ENCODE results near the gene SYCP2. TPM values are rescaled to one million over a fixed set of nuclear protein-coding genes. Genes with fewer than 3 reads are reported as not detected.

Gene SYCP2
- total RNA-seq, 1 experiment from 2014 or later, result 0.40 TPM

GRCh38 chr20:59837623-59838394 is 95.6 kb downstream of the SYCP2 start:
- DNase-seq (ENCODE audit: low read depth), result no peak

GRCh38 chr20:59836767-59837166 is 96.7 kb downstream of the SYCP2 start:
- no peak for DNase-seq (ENCODE audit: low read depth)

DNA sequence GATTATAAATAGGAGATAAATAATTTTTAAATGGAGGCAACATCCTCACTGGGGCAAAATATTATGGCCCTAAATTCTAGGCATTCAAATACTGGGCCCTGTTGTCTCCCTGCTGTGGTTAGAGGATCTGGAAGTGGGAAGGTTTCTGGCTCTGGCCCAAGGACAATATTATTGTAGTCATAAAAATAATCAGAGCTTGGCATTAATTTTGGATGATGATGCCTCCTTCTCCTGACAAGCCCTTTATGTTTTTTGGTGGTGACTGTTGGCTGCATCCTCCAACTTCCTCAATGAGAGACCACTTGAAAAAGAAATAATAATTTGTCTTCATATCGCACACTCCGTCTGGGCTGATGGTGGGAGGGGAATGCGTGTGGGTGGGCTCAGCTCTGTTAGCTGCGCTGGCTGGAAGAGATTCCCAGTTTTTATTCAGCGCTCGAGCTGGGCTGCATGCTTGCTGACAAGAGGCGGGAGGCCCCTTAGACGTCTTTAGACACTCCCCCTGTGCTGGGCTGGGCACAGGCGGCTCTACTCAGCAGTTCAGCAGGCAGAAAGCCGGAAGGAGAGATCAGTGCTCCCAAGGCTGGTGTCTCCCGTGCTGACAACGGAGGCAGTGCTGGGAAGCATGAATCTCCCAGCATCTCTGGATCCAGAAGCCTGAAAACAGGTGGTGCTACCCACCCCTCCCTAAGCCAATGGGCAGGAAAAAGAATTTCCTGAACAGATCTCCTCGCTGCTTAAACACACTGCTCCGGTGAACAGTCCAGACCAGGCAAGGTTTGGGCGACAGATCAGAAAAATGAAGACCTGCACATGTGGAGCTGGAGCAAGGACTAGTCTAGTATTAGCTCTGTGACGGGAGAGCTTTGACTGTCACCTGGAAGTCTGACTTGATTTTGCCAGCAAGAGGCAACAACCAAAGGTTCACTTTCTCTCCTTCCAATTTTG is 97.7 kb downstream of the SYCP2 start:
- DNase-seq (ENCODE audit: low read depth), result peak; percentile 58

DNA sequence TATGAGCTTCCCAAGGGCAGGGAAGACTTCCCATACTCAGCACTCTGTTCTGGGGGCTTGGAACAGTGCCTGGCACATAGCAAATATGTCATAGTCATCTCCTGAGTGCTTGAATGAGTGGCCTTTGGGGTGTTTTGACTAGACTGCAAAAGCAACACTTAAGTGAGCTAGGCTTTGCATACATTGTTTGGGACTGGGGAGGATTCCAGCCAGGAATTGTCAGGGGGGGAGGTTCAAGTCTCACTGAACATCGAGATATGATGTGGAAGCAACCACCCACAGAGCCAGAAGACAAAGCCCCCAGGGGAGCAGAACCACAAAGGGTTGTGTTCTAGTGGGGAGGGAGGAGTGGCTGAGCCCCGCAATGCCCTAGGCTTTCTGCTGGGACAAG is 98.4 kb downstream of the SYCP2 start:
- peak; percentile 11 for DNase-seq (ENCODE audit: low read depth)

DNA sequence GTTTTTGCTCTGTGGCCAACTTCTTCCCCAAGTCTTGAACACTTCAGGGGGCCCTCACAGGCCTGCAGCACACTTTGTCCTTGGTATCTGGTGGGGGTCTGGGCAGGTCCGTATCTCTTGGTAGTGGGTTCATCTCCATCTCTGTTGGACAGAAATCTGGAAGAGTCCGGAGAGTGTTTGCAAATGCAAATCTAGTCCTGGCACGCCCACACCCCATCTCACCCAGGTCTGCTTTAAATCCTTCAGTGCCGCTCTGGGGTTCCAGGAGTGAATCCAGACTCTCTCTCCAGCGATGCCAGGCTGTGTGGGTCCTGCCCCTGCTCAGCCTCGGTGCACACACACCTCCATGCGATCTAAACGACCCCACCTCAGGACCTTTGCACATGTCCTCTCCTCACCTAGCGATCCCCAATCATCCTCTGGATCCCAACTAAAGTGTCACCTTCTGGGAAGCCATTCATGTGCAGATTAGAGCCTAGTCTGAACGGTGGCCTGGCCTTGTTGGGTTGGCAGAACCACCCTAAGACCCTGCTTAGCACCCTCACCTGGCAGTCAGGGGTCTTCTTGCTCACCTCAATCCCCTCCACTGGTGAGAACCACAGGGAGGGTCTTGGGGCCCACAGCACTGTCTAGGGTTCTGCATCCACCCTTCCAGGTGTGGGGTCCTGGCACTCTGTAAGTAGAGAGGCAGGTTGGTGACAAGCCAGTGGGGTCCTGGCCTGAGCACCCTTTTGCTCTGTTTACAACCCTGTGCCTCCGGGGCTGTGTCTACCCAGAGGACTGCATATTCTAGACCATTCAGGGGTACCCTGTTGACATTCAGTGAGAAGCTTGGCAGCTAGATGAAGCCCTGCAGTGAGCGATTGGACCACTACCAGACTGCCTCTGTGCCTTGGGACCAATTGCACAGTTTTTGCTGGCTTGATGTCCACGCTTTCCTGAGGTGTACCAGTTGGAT is 100.8 kb downstream of the SYCP2 start:
- no peak for DNase-seq (ENCODE audit: low read depth)

DNA sequence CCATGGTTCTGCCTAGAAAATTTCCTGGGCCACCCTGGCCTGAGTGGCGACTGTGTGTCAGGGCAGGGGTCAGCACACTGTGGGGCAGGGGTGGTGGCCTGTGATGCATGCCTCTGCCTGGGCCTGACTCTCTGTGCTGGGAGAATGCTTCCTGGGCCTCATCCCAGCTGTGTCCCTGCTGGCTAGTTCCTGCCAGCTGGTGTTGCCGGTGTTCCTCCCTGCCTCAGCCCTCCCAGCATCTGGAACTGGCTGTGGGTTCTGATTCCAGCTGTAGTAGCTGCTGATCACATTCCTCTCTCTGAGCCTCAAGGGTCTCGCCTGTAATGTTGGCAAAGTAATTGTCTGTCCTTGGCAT is 101.5 kb downstream of the SYCP2 start:
- no peak for DNase-seq (ENCODE audit: low read depth)

DNA sequence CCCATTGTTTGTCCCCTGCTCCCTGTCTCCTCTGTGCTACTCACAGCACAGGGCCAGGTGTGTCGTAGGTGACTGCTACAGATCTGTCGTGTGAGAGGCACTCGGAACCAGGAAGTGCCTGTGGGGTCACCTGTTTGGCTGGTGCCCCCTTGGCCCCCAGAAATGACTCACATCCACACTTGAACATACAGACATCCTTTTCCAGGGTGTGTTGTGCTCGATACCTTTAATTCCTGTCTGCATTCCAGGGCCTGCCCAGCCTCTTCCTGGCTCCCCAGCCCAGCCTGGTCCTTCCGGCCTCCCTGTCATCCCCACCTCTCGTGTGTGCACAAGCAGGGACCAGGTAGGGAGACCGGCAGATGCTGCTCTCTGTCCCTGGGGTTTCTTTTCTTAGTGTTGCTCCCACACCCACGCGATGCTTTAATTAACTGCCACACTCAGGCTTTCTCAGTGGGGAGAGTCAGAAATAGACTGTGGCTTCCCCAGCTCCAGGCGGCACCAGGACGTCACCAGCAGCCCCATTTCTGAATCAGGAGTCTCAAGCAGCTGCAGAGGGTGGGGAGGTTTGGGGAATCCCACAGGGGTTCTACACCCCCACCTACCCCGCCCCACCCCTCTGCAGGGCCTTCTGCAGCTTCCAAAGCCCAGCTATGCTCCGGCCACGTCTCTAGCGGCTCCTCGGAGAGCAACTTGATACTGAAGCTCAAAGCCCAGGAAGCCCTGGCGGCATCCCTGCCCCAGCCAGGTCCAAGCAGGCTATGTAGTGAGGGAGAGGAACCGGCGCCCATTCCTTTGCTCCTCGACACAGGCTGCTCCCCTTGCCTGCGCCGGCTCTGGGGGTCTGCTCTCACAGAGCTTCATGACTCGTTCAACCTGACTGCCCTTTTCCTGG is 102.2 kb downstream of the SYCP2 start:
- DNase-seq (ENCODE audit: low read depth), result no peak

DNA sequence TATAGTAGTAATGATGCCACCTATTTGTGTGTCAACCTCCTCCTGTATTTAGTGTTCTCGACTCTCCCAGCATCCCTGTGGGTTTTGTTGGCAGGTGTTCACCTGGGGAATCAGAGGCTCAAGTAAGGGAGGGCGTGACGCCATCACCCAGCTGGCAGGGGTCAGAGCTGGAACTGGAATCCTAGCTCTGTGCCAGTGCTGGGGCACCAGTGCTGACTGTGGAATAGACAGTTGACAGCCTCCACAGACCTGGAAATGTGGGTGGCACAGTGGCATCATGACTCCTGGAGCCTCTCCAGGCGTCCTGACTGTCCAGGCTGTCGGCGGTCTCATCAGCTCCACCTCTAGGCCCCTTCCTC is 102.8 kb downstream of the SYCP2 start:
- no peak for DNase-seq (ENCODE audit: low read depth)

GRCh38 chr20:59829786-59830664 is 103.4 kb downstream of the SYCP2 start:
- DNase-seq (ENCODE audit: low read depth), result no peak

DNA sequence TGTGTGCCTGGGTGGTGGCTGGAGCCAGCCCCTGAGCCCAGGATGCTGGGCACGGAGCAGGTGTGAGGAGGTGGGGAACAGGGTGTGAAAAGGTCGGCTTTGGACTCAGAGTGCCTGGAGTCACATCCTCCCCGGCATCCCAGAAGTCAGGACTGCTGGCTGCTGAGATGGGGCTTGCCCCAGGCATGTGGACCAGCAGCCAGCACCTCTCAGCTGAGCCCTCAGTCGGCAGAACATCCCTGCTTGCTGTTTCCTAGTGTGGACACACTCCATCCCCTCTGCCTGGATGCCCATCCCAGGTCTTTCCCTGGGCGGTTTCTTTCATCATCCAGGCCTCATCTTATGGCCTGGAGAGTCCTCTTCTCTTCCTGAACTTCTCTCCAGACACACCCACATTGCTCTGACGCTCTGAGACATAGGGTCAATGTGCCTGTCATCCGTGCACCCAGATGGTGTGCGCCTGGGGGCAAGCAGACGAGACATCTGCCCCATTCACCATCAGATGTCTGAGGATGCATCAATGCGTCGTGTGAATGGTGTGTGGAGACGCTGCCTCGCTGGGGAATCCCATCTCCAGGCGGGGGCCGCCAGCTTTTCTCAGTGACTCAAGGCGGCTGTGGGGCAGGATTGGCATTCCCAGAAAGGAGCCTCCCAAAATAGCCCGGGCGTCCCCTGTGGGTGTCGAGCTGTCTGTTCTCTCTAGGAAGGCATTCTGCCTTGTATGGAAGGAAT is 104.2 kb downstream of the SYCP2 start:
- no peak for DNase-seq (ENCODE audit: low read depth)

DNA sequence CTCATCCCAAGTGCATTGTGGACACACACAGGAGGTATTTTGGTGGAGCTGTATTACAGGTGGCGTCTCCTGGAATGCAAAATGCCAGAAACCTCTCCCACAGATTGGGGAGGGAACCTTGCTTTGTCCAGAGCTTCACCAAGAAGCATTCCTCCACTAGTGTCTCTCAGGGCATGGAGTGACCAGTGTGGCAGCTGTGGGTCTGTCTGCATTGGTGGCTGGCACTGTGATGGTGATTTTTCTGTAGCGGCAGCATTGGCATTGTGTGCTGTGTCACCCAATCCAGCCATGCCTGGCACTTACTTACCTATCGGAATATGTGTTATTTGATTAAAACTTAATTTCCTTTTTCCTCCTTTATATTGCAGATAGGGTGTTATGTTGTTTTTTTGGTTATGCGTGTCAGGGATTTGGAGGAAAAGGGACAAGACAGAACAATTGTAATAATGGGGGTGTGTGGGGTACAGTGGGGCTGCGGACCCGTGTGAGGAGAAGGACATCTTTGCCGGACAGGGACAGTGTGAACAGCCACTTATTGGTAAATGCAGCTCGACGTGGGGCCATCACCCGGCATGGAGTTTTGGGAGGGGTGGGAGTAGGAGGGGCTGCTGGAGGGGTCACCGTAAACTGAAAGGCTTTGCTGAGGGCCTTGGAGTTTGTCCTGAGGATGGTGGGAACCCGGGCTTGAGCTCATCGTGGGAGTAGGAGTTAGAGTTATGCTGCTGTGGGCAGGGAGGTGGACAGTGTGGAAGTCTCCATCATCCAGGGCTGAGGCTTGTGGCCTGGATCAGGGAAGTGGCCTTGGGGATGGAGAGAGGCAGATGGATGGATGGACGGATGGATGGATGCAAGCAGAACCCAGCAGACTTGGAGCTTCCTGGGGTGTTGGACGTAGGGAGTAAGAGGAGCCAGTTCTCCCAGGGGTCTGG is 105.0 kb downstream of the SYCP2 start:
- no peak for DNase-seq (ENCODE audit: low read depth)

GRCh38 chr20:59827138-59828056 is 106.0 kb downstream of the SYCP2 start:
- no peak for DNase-seq (ENCODE audit: low read depth)

DNA sequence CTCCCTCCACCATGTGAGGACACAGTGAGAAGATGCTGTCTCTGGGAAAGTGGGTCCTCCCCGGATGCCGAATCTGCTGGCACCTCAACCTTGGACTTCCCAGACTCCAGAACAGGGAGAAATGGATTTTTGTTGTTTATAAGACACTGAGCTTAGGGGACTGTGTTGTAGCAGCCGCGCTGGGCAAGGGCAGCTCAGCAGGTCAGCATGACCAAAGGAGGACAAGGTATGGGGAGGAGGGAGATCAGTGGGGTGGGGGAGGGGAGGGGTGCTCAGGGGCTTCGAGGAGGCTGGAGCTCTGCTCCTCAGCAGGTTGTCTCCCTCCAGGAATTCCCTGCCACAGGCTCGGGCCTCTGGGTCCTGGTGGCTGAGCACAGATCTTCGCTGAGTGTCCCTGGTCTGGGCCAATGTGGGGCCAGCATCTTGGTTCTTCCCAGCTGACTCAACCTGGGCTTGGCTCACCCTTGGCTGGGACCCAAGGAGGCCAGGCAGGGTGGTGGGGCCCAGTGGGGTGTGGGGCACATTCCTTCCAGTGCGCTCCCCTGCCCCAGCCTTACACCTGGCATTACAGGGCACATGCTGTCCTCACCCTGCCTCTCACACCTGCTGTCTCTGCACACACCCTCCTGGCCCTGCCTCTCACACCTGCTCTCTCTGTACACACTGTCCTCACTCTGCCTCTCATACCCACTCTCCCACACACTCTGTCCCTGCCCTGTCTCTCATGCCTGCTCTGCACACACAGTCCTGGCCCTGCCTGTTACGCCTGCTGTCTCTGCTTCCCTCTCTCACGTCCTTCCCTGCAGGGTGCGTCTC is 107.3 kb downstream of the SYCP2 start:
- DNase-seq (ENCODE audit: low read depth), result peak; percentile 53

GRCh38 chr20:59825563-59825920 is 107.9 kb downstream of the SYCP2 start:
- no peak for DNase-seq (ENCODE audit: low read depth)

- no peak for DNase-seq (ENCODE audit: low read depth)
Observed at GRCh38 chr20:59824711-59825562, 108.5 kb downstream of the SYCP2 start.
